Breast epithelium (tissue), 3 donors: ENCODE measurements around the gene AGTPBP1.

Source experiments
- POLR2A ChIP-seq: fragments of 450-650 bp; IDR thresholded peaks from one replicate; pipeline ENCODE4 v1.6.1; 2016; ENCODE audit warnings: antibody characterized with exemption, mild to moderate bottlenecking, moderate library complexity
- POLR2AphosphoS5 ChIP-seq, 3 donors: sonication (generic); formaldehyde crosslinking; IDR thresholded peaks; one replicate each; pipeline ENCODE4 v1.6.1; 2017; ENCODE audit warnings: antibody characterized with exemption in 3 of 3
- TF ChIP-seq, protein P1 (sequence below), 3 donors: fragments of 450-650 bp; IDR thresholded peaks; one replicate each; pipeline ENCODE4 v1.5.1; 2016 to 2017; ENCODE audit warnings: antibody characterized with exemption in 3 of 3, mild to moderate bottlenecking in 3 of 3, moderate library complexity in 3 of 3

DNA sequence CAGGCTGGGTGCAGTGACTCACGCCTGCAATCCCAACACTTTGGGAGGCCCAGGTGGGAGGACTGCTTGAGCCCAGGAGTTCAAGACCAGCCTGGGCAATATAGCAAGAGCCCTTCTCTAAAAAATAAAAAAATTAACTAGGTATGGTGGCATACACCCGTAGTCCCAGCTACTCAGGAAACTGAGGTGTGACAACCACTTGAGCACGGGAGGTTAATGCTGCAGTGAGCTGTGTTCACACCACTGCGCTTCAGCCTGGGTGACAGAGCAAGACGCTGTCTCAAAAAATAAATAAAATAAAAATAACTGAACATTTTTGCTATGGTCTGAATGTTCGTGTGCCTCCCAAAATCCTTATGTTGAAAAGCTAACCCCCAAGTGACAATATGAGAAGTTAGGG is 24.5 kb downstream of the AGTPBP1 start:
- TF ChIP-seq, protein P1, sequence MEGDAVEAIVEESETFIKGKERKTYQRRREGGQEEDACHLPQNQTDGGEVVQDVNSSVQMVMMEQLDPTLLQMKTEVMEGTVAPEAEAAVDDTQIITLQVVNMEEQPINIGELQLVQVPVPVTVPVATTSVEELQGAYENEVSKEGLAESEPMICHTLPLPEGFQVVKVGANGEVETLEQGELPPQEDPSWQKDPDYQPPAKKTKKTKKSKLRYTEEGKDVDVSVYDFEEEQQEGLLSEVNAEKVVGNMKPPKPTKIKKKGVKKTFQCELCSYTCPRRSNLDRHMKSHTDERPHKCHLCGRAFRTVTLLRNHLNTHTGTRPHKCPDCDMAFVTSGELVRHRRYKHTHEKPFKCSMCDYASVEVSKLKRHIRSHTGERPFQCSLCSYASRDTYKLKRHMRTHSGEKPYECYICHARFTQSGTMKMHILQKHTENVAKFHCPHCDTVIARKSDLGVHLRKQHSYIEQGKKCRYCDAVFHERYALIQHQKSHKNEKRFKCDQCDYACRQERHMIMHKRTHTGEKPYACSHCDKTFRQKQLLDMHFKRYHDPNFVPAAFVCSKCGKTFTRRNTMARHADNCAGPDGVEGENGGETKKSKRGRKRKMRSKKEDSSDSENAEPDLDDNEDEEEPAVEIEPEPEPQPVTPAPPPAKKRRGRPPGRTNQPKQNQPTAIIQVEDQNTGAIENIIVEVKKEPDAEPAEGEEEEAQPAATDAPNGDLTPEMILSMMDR (IDR thresholded peaks at IDR 0.05), result no peak
- TF ChIP-seq POLR2A (no peak), POLR2AphosphoS5 (IDR thresholded peaks at IDR 0.05) (no peak)
